ENCODE data around the gene PIP4P1. TPM values are rescaled to one million over a fixed set of nuclear protein-coding genes. Genes with fewer than 3 reads are reported as not detected.

The PIP4P1 gene
- total RNA-seq, 1 donor from 2014 or later: 19.5 TPM

GRCh38 chr14:20434701-20435581 lies 26.3 kb downstream of the PIP4P1 start:
- Histone ChIP-seq H3K9me3 (ENCODE audit: insufficient read depth, low read depth, low read length) (no peaks in the 10 kb centered on the region), H3K4me1 (ENCODE audit: insufficient read depth, low read length) (peaks cover 15% of the 10 kb centered on the region), H3K36me3 (ENCODE audit: insufficient read depth, low read length) (no peaks in the 10 kb centered on the region), H3K4me2 (ENCODE audit: low read length) (peak overlapping the region; percentile 78), H3K27me3 (ENCODE audit: insufficient read depth, low read length) (no peaks in the 10 kb centered on the region), H3K79me2 (ENCODE audit: insufficient read depth, low read length) (no peaks in the 10 kb centered on the region), H4K20me1 (ENCODE audit: insufficient read depth, low read length) (no peaks in the 10 kb centered on the region), H3K4me3 (ENCODE audit: insufficient read depth, low read depth, low read length) (peak overlapping the region; percentile 28), H2AFZ (ENCODE audit: low read depth, low read length) (peak overlapping the region; percentile 74), H3K27ac (ENCODE audit: low read depth, low read length) (no peak overlapping the region), H3K9ac (ENCODE audit: low read length) (peak overlapping the region; percentile 22)
- no peaks in the 10 kb centered on the region for H3K4me1 Mint-ChIP-seq (ENCODE audit: low read depth, unreplicated experiment)
- peaks cover 32% of the 10 kb centered on the region for H3K27me3 Mint-ChIP-seq (ENCODE audit: low read depth, unreplicated experiment)
- no peak for DNase-seq (ENCODE audit: low read depth)
- no peak overlapping the region for H3K27ac Mint-ChIP-seq (ENCODE audit: unreplicated experiment)
- FAIRE-seq: no peak
- no peak overlapping the region for H3K4me3 Mint-ChIP-seq (ENCODE audit: unreplicated experiment)
- TF ChIP-seq EZH2 (IDR thresholded peaks at IDR 0.05; ENCODE audit: insufficient read depth, low read length) (no peak), CTCF (IDR thresholded peaks at IDR 0.05; ENCODE audit: insufficient read depth, low read depth, low read length) (no peak)
- H3K36me3 Mint-ChIP-seq (ENCODE audit: low read depth, unreplicated experiment): no peaks in the 10 kb centered on the region
- H3K9me3 Mint-ChIP-seq (ENCODE audit: unreplicated experiment): no peaks in the 10 kb centered on the region

- H2AFZ ChIP-seq (ENCODE audit: low read depth, low read length): no peak overlapping the region
- H3K27ac ChIP-seq (ENCODE audit: low read depth, low read length): no peak overlapping the region
- H3K4me1 ChIP-seq (ENCODE audit: insufficient read depth, low read length): peaks cover 3% of the 10 kb centered on the region
- no peak overlapping the region for H3K4me3 ChIP-seq (ENCODE audit: insufficient read depth, low read depth, low read length)
- H4K20me1 ChIP-seq (ENCODE audit: insufficient read depth, low read length): no peaks in the 10 kb centered on the region
- H3K27me3 ChIP-seq (ENCODE audit: insufficient read depth, low read length): no peaks in the 10 kb centered on the region
- no peak for DNase-seq (ENCODE audit: low read depth)
- H3K27me3 Mint-ChIP-seq (ENCODE audit: low read depth, unreplicated experiment): peaks cover 6% of the 10 kb centered on the region
- TF ChIP-seq CTCF (IDR thresholded peaks at IDR 0.05; ENCODE audit: insufficient read depth, low read depth, low read length): no peak
- no peak for TF ChIP-seq EZH2 (IDR thresholded peaks at IDR 0.05; ENCODE audit: insufficient read depth, low read length)
- H3K36me3 Mint-ChIP-seq (ENCODE audit: low read depth, unreplicated experiment): no peaks in the 10 kb centered on the region
- no peak for FAIRE-seq
- no peak overlapping the region for H3K9ac ChIP-seq (ENCODE audit: low read length)
- H3K27ac Mint-ChIP-seq (ENCODE audit: unreplicated experiment): peak overlapping the region; percentile 47
- no peaks in the 10 kb centered on the region for H3K9me3 ChIP-seq (ENCODE audit: insufficient read depth, low read depth, low read length)
- no peaks in the 10 kb centered on the region for H3K9me3 Mint-ChIP-seq (ENCODE audit: unreplicated experiment)
- H3K4me1 Mint-ChIP-seq (ENCODE audit: low read depth, unreplicated experiment): peaks cover 13% of the 10 kb centered on the region
- no peaks in the 10 kb centered on the region for H3K36me3 ChIP-seq (ENCODE audit: insufficient read depth, low read length)
- no peak overlapping the region for H3K4me2 ChIP-seq (ENCODE audit: low read length)
- H3K4me3 Mint-ChIP-seq (ENCODE audit: unreplicated experiment): peak overlapping the region; percentile 27
- no peaks in the 10 kb centered on the region for H3K79me2 ChIP-seq (ENCODE audit: insufficient read depth, low read length)
Measured at GRCh38 chr14:20429801-20430669, 31.2 kb downstream of the PIP4P1 start.
